Peyer's patch (tissue), 4 donors: ENCODE measurements around the gene ZNF32.

ENCODE experiments used
- CTCF ChIP-seq, 6 experiments: fragments of 450-650 bp in 4 of 6; fragments of 200-600 bp in 2 of 6; sonication (generic) in 1 of 6; IDR thresholded peaks; one replicate each; pipeline ENCODE4 v1.5.1; 2017 to 2019; ENCODE audit warnings: antibody characterized with exemption in 6 of 6, mild to moderate bottlenecking in 3 of 6, moderate library complexity in 1 of 6
- POLR2A ChIP-seq, 2 donors: fragments of 450-650 bp; IDR thresholded peaks; one replicate each; pipeline ENCODE4 v1.5.1; 2017; ENCODE audit warnings: antibody characterized with exemption in 2 of 2, mild to moderate bottlenecking in 2 of 2, moderate library complexity in 2 of 2

GRCh38 chr10:43605850-43606322 lies 42.8 kb downstream of the ZNF32 start:
- TF ChIP-seq POLR2A (IDR thresholded peaks at IDR 0.05) (no peak), CTCF (IDR thresholded peaks at IDR 0.05) (no peak)
